Measurements from ENCODE around the gene DOCK4. TPM values are rescaled to one million over a fixed set of nuclear protein-coding genes. Genes with fewer than 3 reads are reported as not detected.

The DOCK4 gene
- total and polyA plus RNA-seq, 10 of the 15 experiments (the other 5 are each of a cell fraction or from before 2014, with no cell fraction given): 0.03 to 0.73 (median 0.38) TPM

GRCh38 chr7:112186300-112186699 lies 19.9 kb downstream of the DOCK4 start:
- intact Hi-C loops (cut with micrococcal nuclease; ENCODE audit: unreplicated experiment): no loop called here
- CTCF ChIA-PET: no interaction called here
- SMC1A ChIA-PET (ENCODE audit: uncharacterized antibody, unreplicated experiment): no interaction called here
- POLR2A ChIA-PET: no interaction called here
- in situ Hi-C loops (cut with MboI): no loop called here
- RAD21 ChIA-PET (ENCODE audit: unreplicated experiment): no interaction called here
- Histone ChIP-seq H3K9ac (ENCODE audit: control insufficient read depth, insufficient read depth, low read length) (no peak overlapping the region), H4K20me1 (ENCODE audit: control insufficient read depth, insufficient read depth) (no peaks in the 10 kb centered on the region), H3K27ac (ENCODE audit: control insufficient read depth, insufficient read depth) (no peak overlapping the region), H3K4me3 (no peak overlapping the region), H3K4me1 (ENCODE audit: control insufficient read depth, insufficient read depth, low read length) (no peaks in the 10 kb centered on the region), H3K36me3 (ENCODE audit: control insufficient read depth in 2 of 2, insufficient read depth in 2 of 2, low read length in 1 of 2) (no peaks in the 10 kb centered on the region), H3K4me2 (ENCODE audit: control insufficient read depth, insufficient read depth) (no peak overlapping the region), H2AFZ (ENCODE audit: control insufficient read depth, low read depth, low read length) (no peak overlapping the region), H3K9me3 (replicated peaks; ENCODE audit: control insufficient read depth, insufficient read depth, low read length) (no peaks in the 10 kb centered on the region), H3K27me3 (replicated peaks in 1 of 2; ENCODE audit: control insufficient read depth in 2 of 2, insufficient read depth in 2 of 2, low read length in 1 of 2) (no peaks in the 10 kb centered on the region; a peak in 1 of 4 replicates), H3K79me2 (ENCODE audit: control insufficient read depth, insufficient read depth, low read length) (no peaks in the 10 kb centered on the region)
- DNase-seq (ENCODE audit: low read depth, low spot score) (no peak), FAIRE-seq (no peak), ATAC-seq (no peak)
- no peak for TF ChIP-seq PBX3 (IDR thresholded peaks at IDR 0.05; ENCODE audit: insufficient replicate concordance, low read depth, low read length)
- TF ChIP-seq HSF1 (IDR thresholded peaks at IDR 0.05; ENCODE audit: low read depth, low read length): no peak
- TF ChIP-seq SREBF2 (IDR thresholded peaks at IDR 0.05; ENCODE audit: low read length): no peak
- no peak for TF ChIP-seq DPF2 (IDR thresholded peaks at IDR 0.05)
- no peak for TF ChIP-seq EED (IDR thresholded peaks at IDR 0.05; ENCODE audit: low read depth)
- no peak for TF ChIP-seq RELA (IDR thresholded peaks at IDR 0.05; ENCODE audit: borderline replicate concordance, partially characterized antibody)
- no peak for TF ChIP-seq MTA3 (IDR thresholded peaks at IDR 0.05; ENCODE audit: borderline replicate concordance, low read length)
- no peak for TF ChIP-seq IKZF2 (IDR thresholded peaks at IDR 0.05)
- TF ChIP-seq BCL3 (IDR thresholded peaks at IDR 0.05; ENCODE audit: borderline replicate concordance, insufficient read depth, low read depth, low read length, poor library complexity, severe bottlenecking): no peak
- no peak for TF ChIP-seq FOS (IDR thresholded peaks at IDR 0.05; ENCODE audit: borderline replicate concordance, extremely low read depth, insufficient read length)
- no peak for TF ChIP-seq RCOR1 (conservative IDR thresholded peaks at IDR 0.05; ENCODE audit: low read depth, low read length)
- no peak for TF ChIP-seq FOXM1 (IDR thresholded peaks at IDR 0.05; ENCODE audit: low read depth, low read length)
- no peak for TF ChIP-seq HCFC1 (IDR thresholded peaks at IDR 0.05; ENCODE audit: low read length)
- no TSS peak for BruUV-seq (replicated peaks)
- WGBS (ENCODE audit: insufficient coverage, insufficient replicate concordance, low lambda C conversion rate, missing lambda C conversion rate): 82% methylated on average over 1 of the region's 1 CpG
